GM21447 (cell line): ENCODE data around the gene VPS51.

ENCODE experiments used
- ATAC-seq: cut with Tn5 transposase; IDR thresholded peaks from one replicate; pipeline ENCODE4 v1.9.1; 2021; ENCODE audit not compliant: unreplicated experiment

Gene VPS51

DNA sequence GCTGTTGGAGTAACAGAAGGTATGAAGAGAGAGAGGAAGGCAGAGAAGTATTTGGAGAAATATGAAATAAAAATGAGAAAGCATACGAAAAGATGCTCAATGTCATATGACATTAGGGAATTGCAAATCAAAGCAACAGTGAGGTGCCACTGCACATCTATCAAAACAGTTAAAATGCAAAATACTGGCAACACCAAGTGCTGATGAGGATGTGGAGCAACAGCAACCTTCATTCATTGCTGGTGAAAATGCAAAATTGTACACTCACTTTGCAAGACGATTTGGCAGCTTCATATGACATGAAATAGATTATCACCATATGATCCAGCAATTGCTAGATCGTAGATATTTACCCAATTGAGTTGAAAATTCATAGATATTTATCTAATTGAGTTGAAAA is 64.6 kb downstream of the VPS51 start:
- ATAC-seq, result no peak
